ENCODE measurements around the gene SFXN3. TPM values are rescaled to one million over a fixed set of nuclear protein-coding genes. Genes with fewer than 3 reads are reported as not detected.
A peak's percentile ranks its signal among the peaks of the same experiment; 100 is the strongest.

The SFXN3 gene
- total and polyA plus RNA-seq, 2 of the 8 experiments (the other 6 are each of a cell fraction or from before 2014, with no cell fraction given) = 2.6 to 2.8 TPM

DNA sequence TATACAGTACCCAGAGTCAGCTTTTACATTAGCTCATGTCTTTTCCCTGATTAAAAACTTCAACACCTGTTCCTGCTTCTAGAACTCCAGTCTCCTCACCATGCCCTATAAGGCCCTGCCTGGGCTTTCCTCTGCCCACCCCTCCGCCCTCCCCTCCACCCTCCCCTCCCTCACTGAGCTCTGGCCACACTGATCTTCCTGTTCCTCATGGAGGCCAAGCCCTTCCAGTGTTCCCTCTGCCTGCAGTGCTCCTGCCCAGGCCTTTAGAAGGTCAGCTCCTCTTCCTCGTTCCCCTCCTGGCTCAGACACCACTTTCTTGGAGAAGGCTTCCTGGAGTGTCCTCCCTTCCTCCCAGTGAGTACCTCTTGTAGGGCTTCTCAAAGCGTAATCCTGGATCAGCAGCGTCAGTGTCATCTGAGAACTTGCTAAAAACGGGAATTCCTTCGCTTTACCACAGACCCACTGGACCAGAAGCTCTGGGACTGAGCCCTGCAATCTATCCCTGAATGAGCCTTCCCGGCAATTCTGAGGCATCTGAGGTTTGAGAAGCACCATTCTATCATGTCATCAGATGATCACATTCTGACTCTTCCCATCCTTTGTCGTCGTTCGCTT lies 3.8 kb upstream of the SFXN3 start:
- Histone ChIP-seq H3K36me3 (ENCODE audit: control insufficient read depth in 2 of 4, insufficient read depth in 4 of 4, low read length in 3 of 4) (no peaks in the 10 kb centered on the region), H2AK5ac (ENCODE audit: low read depth, low read length) (no peak overlapping the region), H3K23ac (ENCODE audit: insufficient read length) (no peak overlapping the region), H3K27me3 (replicated peaks in 1 of 4; ENCODE audit: control insufficient read depth in 3 of 4, extremely low read depth in 1 of 4, insufficient read depth in 3 of 4, low read length in 3 of 4) (peaks cover 1 to 18% (median 16%) of the 10 kb centered on the region in 4 experiments), H3K4ac (replicated peaks; ENCODE audit: insufficient read length, low read depth, low read length) (no peak overlapping the region), H3K56ac (replicated peaks; ENCODE audit: insufficient read length, low read depth, low read length) (no peak overlapping the region), H2BK120ac (replicated peaks; ENCODE audit: low read depth, low read length) (no peak overlapping the region), H2BK5ac (ENCODE audit: low read depth, low read length) (no peak overlapping the region), H4K91ac (replicated peaks; ENCODE audit: insufficient read length, low read length) (no peak overlapping the region), H3K14ac (ENCODE audit: insufficient read length) (no peak overlapping the region), H3K79me1 (ENCODE audit: low read depth, low read length) (no peaks in the 10 kb centered on the region; the same call in 1 of the 2 replicates), H3K23me2 (ENCODE audit: low read depth, low read length) (peaks cover 16% of the 10 kb centered on the region), H2BK20ac (ENCODE audit: low read length) (no peak overlapping the region), H3K4me1 (replicated peaks in 1 of 4; ENCODE audit: control insufficient read depth in 3 of 4, insufficient read depth in 4 of 4, low read length in 3 of 4) (peaks cover 0 to 21% (median 15%) of the 10 kb centered on the region in 4 experiments; a peak in 6 of 7 replicates), H3K4me3 (ENCODE audit: extremely low read depth in 1 of 4, insufficient read depth in 2 of 4, low read depth in 3 of 4, low read length in 4 of 4) (no peak overlapping the region), H3K79me2 (ENCODE audit: control insufficient read depth in 1 of 2, insufficient read depth in 2 of 2, low read length in 2 of 2) (no peaks in the 10 kb centered on the region), H4K20me1 (replicated peaks in 1 of 2; ENCODE audit: control insufficient read depth in 1 of 2, insufficient read depth in 2 of 2, low read length in 2 of 2) (no peaks in the 10 kb centered on the region), H3K9ac (replicated peaks in 1 of 4; ENCODE audit: extremely low read depth in 1 of 4, low read depth in 3 of 4, low read length in 3 of 4) (peak overlapping the region in 1 of 4 experiments; percentile 38; a peak in 1 of 7 replicates), H3K27ac (ENCODE audit: low read depth, low read length) (no peak overlapping the region), H3K9me3 (ENCODE audit: insufficient read depth in 2 of 2, low read depth in 1 of 2, low read length in 1 of 2) (no peaks in the 10 kb centered on the region), H3K4me2 (ENCODE audit: insufficient read depth in 1 of 2, low read depth in 2 of 2, low read length in 2 of 2) (0 out of 4 replicates have a peak overlapping the region, but pooled peaks of 1 of the 2 experiments have one; percentile 31), H2BK12ac (ENCODE audit: low read depth, low read length) (no peak overlapping the region; the same call in 1 of the 2 replicates), H4K8ac (ENCODE audit: extremely low read depth, insufficient read depth, low read length) (no peak overlapping the region), H2BK15ac (ENCODE audit: low read length) (no peak overlapping the region), H4K5ac (ENCODE audit: insufficient read length, low read depth, low read length) (no peak overlapping the region), H2AFZ (ENCODE audit: low read length) (no peak overlapping the region; the same call in 1 of the 2 replicates), H3K18ac (ENCODE audit: extremely low read depth, low read length) (no peak overlapping the region)
- CTCF ChIA-PET (ENCODE audit: partially characterized antibody) = interaction anchor here (0.6 to 51.8 kb wide), 13 partner anchors 10 to 459 kb away, joined by 3 to 2176 read pairs (median 3); partner anchors contain the start of genes KAZALD1 and LZTS2
- 77% methylated on average over 9 of the region's 10 CpGs; no CpG with 5 or more reads in 1 of the 2 experiments for WGBS, 2 experiments (ENCODE audit: extremely low coverage in 1 of 2, insufficient coverage in 1 of 2, insufficient read length in 1 of 2, insufficient replicate concordance in 2 of 2, low coverage in 1 of 2, low lambda C conversion rate in 2 of 2, missing lambda C conversion rate in 1 of 2)
- TF ChIP-seq RNF2 (IDR thresholded peaks at IDR 0.05; ENCODE audit: borderline replicate concordance, low read depth, low read length, missing control alignments, poor library complexity, severe bottlenecking) (no peak), SUZ12 (IDR thresholded peaks at IDR 0.05; ENCODE audit: low read length) (no peak), EZH2 (IDR thresholded peaks at IDR 0.05; ENCODE audit: low read depth, low read length, severe bottlenecking) (no peak)
- POLR2A ChIA-PET (ENCODE audit: partially characterized antibody) = interaction anchor here (0.8 to 1.4 kb wide), 3 partner anchors 13 to 28 kb away, joined by 3 read pairs; partner anchors contain the start of gene LZTS2
- FAIRE-seq (no peak), DNase-seq (ENCODE audit: low read depth in 1 of 2, low spot score in 2 of 2) (no peak)

Data from H1 (cell line).